Pericardium fibroblast (primary cell): ENCODE data around the gene EXOC8. TPM values are rescaled to one million over a fixed set of nuclear protein-coding genes. Genes with fewer than 3 reads are reported as not detected.

Experiments used
- total RNA-seq: library from RNA; depleted of rRNA; stranded (reverse); fragments of >200 nt; gene quantifications from 2 replicates; pipeline ENCODE4 v1.2.3, GENCODE V29; 2015

EXOC8 gene
- total RNA-seq = 5.4 and 7.4 TPM in 2 replicates

GRCh38 chr1:231337472-231338269, at the start of gene EXOC8:
TSS of gene EXOC8 (minus strand) at chr1:231337852. CDS start at chr1:231337745, 107 bp downstream.

GRCh38 chr1:231338270-231339128, 847 bp upstream of the EXOC8 start, which contains the start of gene SPRTN:
TSS of gene SPRTN (plus strand) at chr1:231338293. CDS start at chr1:231338384, 91 bp downstream.

Other genes starting within 250 kb of the EXOC8 start
- 0.09 and 0.35 TPM in 2 replicates for gene TRIM67, start 175.8 kb downstream of the EXOC8 start, total RNA-seq
- 26.1 and 27.9 TPM in 2 replicates for gene GNPAT, start 96.6 kb downstream of the EXOC8 start, total RNA-seq
- 7.8 and 11.5 TPM in 2 replicates for gene SPRTN, start 441 bp upstream of the EXOC8 start, total RNA-seq
- 31.6 and 47.1 TPM in 2 replicates for gene EGLN1, start 84.4 kb upstream of the EXOC8 start, total RNA-seq
- 14.7 and 27.0 TPM in 2 replicates for gene TSNAX, start 190.8 kb upstream of the EXOC8 start, total RNA-seq